ENCODE data around the gene STEAP1B.
A peak's percentile ranks its signal among the peaks of the same experiment; 100 is the strongest.
"Not testable (repeated sequence)": the region's sequence is repeated elsewhere in the genome, so short reads cannot be mapped to it uniquely, and the experiment has no call there.

STEAP1B gene

DNA sequence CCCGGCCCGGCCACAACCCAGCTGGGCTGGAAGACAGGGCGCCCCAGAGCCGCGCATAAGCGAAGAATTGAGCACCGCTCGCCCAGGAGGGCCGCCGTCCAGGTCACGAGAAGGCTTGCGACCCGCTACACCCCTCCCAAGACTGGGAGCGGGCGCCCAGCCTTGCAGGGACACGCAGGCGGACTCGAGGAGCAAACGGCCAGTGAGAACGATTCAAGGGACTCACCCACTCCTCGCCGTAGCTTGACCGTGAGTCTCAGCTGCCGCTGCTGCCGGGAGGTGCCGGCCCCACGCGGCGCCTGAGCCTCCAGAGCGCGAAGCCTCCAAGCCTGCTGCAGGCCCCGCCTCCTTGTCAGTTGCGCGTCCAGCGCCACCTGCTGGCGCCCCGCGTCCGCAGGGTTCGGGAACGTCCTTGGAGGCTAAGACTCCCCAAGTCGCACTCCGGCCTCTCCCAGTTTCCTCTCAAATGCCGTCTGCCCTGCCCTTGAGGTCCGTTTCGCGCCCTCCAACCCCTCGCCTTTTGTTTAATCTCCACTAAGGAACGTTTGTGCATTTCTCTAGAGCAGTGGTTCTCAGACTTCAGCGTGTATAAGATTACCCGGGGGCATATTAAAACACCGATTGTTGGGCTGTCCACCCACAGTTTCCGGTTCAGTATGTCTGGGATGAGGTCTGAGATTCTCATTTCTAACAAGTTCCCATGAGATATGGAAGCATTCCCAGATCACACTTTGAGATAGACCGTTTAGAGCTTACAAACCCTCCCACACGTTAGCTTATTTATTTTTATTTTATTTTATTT lies at the start of gene STEAP1B:
TSS of gene STEAP1B (minus strand) at position 301 of the 802 bp plus-strand sequence. CDS start 5,333 bp downstream, outside the sequence.
- not testable (repeated sequence) for DNase-seq (ENCODE audit: low spot score)

DNA sequence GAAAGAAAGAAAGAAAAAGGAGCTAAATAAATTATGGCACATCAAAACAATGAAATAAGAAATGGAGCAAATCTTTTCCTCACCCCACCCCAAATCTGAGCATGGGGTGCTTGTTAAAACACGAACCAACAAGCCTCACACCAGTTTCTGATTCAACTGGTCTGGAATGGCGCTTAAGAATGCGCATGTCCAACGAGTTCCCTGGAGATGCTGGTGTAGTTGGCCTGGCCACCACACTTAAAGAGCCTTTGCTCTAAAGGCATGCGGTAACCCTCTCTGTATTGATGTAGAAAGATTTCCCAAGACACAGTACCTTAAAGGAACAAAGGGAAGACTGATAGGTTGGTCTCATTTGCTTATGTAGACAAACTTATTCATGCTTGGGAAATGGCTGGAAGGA lies 49.1 kb upstream of the STEAP1B start:
- DNase-seq (ENCODE audit: low spot score), result no peak

DNA sequence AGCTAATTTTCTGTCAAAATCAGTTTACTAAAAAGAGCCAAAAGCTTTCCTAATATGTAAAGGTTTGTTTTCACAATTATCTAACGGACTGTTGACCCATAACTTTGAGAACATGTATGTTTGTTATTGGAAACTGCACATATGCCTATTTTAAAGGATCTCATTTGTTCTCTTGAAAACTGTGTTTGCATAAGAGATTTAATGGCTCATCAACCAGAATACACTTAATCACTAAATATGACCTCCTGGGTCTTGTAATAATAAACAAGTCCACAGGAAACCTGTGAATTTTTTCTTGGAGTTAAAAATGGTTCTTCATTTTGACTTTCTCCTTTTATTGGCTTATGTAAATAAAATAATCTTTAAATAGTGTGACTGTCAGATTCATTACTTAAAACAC lies 48.3 kb upstream of the STEAP1B start:
- no peak for DNase-seq (ENCODE audit: low spot score)

DNA sequence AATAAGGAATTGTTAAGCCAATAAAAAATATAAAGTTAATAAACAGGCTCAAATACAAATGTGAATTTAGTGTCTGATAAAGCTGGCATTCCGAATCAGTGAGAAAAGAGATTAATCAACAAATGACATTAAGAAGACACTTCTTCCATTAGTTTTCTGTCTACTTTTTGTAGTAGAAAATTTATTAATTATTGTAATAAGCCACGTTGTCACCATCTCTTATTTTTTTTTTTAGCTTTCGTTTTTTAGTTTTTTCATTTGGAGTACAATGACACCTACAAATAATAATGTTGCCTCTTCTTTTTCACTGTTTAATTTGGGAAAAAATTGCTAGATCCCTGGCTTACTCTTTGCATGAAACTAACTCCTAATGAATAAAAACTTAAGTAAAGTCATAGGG lies 46.8 kb upstream of the STEAP1B start:
- DNase-seq (ENCODE audit: low spot score), result no peak

DNA sequence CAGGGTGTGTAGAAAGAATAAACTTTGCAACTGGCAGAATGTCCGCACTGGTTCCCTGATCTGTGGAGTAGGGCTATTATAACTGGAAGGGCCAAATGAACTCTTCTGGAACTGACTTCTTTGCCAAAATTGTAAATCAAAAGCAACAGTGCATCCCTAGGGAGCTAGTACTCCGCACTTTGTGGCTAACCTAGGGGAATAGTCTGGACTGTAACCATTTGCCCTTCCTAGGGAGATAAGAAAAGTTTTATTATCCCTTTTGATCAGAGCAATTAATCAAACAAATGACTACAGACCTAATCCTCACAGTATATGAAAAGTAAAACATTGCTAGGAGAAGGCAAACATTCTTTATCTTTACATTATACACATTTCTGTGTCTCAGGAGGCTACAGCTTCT lies 45.5 kb upstream of the STEAP1B start:
- DNase-seq (ENCODE audit: low spot score), result no peak

DNA sequence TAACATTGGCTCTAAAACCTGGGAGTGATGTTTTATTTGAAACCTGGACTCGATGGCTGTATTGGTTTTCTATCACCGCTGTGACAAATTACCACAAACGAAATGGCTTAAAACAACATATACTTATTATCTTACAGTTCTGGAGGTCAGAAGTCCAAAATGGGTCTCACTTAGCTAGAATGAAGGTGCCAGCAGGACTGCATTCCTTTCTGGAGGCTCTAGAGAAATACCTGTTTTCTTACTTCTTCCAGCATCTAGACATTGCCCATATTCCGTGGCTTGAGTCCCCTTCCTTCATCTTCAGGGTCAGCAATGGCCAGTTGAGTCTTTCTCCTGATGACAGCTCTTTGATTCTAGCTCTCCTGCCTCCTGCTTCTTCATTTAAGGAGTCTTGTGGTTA lies 44.3 kb upstream of the STEAP1B start:
- DNase-seq (ENCODE audit: low spot score), result no peak

DNA sequence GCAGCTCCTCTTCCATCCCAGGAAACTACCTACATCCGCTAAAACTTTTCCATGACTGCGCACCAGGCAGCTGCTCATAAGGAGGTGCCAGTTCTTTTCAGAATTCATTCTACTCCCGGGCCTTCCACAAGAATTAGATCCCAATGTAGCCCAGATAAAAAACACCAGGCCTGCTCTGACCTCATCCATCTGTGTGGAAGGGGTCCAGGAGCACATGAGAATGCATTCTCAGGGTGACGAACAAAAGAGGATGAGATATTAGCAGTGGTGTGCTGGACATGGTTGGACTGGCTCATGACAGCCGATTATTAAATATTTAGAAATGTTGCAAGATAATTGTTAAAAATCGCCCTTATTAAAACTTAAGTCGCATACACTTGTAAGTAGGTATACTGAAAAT lies 43.2 kb upstream of the STEAP1B start:
- DNase-seq (ENCODE audit: low spot score), result no peak

DNA sequence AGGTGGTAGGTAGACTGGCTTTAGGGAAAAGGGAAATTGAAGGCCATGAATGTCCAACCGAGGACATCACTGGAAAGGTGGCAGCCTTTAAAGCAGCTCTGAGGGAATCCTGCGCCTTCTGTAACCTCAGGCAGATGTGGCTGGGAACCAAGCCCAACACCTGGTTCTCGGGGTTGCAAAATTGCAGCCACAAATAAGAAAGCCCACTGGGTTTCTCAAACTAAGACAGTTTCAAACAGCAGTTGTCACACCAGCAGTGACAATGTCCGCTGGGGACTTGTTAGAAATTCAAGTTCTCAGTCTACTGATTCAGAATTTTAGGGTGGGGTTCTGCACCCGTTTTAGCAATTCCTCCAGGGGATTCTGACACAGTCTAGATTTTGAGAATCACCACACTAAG lies 42.7 kb upstream of the STEAP1B start:
- no peak for DNase-seq (ENCODE audit: low spot score)

DNA sequence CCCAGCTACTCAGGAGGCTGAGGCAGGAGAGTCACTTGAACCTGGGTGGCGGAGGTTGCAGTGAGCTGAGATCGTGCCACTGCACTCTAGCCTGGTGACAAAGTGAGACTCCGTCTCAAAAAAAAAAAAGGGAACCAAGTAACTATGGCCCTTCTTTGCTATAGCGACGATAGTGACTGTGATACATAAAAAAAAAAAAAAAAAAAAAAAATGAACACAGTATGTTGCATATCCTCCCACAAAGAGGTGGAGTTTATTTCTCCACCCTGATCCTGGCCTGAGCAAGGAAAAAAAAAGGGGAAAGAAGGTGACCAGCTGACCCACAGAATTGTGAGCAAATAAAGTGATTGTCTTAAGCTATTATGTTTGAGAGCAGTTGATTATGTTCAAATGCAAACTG lies 42.3 kb upstream of the STEAP1B start:
- no peak for DNase-seq (ENCODE audit: low spot score)

DNA sequence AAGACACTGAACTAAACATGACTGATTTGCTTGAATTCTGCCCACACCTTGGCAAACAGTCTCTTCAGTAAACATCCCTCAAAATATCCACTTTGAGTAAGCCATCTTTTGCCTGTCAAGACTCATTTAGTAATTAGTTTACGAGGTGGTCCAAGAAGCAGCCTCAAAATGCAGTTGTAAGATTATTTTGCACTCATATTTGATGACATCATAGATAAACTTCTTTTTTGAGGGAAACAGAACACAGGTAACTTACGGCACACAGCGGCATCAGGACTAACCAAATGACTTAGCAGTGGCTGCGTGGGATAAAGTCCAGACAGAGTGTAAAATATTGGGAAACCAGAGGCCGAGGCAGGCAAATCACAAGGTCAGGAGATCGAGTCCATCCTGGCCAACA lies 41.8 kb upstream of the STEAP1B start:
- no peak for DNase-seq (ENCODE audit: low spot score)

DNA sequence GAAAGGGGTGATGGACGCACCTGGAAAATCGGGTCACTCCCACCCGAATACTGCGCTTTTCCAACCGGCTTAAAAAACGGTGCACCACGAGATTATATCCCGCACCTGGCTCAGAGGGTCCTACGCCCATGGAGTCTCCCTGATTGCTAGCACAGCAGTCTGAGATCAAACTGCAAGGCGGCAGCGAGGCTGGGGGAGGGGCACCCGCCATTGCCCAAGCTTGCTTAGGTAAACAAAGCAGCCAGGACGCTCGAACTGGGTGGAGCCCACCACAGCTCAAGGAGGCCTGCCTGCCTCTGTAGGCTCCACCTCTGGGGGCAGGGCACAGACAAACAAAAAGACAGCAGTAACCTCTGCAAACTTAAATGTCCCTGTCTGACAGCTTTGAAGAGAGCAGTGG lies 28.5 kb upstream of the STEAP1B start:
- not testable (repeated sequence) for DNase-seq (ENCODE audit: low spot score)

DNA sequence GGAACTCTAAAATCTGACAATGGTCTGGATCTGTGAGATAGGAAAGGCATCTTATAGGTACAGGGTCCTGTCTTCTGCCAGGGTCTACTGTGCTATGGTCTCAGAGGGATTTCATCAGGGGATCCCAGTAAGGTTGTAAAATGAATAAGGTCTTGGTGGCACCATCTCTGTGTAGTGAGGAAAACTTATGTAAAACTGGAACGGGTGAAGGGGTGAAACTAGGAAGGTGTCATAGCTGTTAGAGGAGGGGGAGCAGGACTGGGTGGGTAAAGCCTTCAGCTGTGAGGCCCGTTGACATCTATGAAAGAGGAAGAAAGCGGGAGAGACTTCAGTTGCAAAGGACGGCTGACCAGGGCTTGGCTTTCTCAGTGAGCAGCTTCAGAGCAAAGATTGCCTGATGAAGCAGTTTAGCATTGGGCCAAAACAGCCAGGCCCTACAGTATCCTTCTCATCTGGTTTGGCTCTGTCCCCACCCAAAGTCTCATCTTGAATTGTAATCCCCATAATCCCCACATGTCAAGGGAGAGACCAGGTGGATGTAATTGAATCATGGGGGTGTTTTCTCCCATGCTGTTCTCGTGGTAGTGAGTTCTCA lies 24.5 kb upstream of the STEAP1B start:
- DNase-seq (ENCODE audit: low spot score), result not testable (repeated sequence)

DNA sequence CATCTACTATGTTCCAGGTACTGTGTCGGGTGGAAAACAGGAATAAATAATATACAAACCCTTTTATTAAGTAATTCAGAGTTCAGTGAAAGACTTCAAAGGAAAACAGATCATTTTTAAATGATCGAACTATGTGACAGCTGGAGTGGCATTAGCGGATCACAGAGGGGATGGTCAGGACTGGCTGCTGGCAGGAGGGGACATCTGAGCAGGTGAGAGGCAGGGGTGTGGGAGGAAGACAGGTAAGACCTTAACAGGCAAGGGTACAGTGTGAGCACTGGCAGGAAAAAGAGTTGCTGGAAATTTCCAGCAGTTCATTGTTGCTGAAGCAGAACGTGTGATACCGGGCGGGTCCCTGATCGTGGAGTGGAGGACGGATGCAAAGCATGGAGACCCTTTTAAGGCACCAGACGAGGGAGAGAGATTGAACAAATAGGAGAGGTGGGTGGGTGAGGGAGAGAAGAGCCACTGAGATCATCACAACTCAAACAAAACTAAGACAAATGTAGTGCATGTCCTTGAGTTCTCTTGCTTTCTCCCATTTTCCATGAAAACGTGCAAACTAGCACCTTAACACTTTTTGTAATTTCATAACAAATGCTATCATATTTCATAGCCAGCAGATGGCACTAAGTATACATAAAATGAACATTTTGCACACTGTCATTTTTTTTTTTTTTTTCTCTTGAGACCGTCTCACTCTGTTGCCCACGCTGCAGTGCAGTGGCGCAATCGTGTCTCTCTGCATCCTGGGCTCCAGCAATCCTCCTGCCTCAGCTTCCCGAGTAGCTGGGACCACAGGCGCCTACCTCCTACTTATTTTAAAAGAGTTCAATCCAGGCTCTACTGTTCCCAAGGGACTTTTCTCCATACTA lies 23.7 kb upstream of the STEAP1B start:
- DNase-seq (ENCODE audit: low spot score), result peak; percentile 31

DNA sequence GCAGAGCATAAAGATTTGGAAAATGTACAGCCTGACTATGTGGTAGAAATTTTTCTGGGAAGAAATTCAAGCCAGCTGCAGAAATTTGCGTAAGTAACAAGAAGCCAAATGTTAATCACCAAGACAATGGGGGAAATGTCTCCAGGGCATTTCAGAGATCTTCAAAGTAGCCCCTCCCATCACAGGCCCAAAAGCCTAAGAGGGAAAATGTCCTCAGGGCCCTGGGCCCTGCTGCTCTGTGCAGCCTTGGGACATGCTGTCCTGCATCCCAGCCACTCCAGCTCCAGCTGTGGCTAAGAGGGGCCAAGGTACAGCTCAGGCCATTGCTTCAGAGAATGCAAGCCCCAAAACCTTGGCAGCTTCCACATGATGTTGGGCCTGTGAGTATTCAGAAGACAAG lies 19.6 kb upstream of the STEAP1B start:
- DNase-seq (ENCODE audit: low spot score), result not testable (repeated sequence)

DNA sequence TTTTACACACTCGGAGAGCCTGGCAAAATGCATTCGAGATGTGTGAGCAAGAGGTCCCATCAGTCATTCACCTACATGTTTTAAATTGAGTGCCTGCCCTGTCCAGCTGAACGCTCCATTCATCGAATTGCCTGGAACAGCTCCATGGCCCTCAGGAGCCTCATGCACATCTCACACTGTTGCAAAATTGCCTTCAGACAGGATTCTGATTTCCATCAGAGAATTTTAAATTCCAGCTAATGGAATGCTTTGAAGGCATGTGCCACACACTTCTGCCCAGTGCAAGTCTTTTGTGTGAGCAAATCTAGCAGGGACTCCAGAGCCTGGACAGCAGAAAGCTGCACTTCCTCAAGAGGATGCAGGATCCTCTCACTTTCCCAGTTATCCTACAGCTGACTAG lies 17.0 kb upstream of the STEAP1B start:
- DNase-seq (ENCODE audit: low spot score), result not testable (repeated sequence)

DNA sequence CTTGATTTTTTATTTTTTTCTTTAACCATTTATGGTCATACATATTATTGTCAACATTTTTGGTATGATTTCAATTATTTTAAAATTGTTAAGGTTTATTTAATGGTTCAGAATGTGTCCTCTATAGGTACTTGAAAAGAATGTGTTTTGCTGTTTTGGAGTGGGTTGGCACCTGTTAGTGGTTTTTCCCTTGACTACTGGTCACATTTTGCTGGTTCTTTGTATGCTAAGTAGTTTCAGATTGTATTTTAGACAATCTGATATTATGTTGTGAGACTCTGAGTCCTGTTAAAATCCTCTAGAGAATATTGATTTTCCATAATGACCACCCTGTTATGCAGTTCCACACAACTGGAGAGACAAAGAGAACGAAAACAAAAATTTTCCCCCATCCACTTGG lies 15.0 kb upstream of the STEAP1B start:
- not testable (repeated sequence) for DNase-seq (ENCODE audit: low spot score)

DNA sequence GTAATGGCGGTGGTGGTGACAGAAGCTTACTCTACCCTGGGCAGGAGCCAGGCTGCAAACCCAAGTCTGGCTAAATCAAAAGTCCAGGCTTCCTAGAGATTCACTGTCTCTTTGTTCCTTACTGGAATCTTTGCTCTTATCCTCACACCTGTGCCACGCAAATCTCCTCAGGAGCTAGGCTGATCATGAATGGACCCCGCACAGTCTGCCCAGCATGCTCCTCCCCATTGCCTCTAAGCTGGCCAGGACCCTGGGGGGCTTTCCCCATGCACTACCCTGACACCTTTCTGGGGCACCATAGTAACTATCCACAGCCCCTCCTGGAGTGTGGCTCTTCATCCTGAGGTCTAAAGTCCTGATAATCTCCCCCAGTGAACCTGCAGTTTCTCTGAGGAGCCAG lies 7.3 kb upstream of the STEAP1B start:
- DNase-seq (ENCODE audit: low spot score), result not testable (repeated sequence)

DNA sequence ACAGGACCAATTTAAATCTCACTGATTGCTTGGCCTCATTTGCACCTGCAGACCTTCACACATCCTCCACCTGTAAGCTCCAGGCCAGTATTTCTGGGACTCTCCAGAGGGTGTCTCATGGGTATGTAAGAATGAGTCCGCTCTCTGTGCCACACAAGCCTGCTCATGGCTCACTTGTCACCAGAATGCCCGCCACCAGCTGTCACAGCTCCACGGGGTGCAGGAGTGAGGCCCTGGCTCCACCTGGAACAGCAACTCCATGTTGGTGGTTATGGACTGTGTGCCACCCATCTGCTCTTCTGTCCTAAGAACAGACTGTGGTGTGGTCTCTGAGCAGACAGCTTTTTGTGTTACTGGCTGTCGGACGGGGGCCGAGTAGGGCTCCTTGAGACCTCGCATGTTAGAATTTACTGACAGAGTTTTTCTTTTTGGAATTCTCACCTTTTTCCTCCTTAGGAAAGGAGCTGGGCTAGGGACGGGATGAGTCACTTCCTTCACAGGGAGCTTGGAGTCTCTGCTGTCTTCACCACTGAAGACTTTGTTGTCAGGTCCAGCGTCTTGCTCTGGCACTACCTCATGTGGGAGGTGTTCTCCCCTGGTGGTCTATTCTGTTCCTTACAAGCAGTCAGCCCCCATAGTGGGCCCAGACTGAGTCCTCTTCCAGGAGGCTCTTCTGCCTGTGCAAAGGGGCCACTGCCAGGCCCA lies 6.5 kb upstream of the STEAP1B start:
- DNase-seq (ENCODE audit: low spot score), result not testable (repeated sequence)

DNA sequence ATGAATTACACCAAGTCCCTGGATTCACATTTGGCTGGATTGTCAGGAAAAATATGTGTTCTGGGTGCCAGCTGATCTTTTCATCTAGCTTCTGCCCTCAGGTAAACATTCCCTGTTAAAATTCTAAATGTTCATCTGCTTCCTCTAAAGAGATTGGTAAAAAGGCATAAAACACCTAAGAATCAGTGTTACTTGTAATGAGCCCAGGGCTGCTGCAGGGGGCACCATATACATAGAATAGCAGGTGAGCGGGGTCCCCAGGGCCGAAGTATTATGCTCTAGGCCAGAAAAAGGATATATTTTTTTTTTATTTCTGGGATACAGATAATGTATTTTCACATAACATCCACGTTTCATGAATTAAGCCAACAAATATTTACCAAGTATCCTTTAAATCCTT lies 4.5 kb upstream of the STEAP1B start:
- not testable (repeated sequence) for DNase-seq (ENCODE audit: low spot score)

DNA sequence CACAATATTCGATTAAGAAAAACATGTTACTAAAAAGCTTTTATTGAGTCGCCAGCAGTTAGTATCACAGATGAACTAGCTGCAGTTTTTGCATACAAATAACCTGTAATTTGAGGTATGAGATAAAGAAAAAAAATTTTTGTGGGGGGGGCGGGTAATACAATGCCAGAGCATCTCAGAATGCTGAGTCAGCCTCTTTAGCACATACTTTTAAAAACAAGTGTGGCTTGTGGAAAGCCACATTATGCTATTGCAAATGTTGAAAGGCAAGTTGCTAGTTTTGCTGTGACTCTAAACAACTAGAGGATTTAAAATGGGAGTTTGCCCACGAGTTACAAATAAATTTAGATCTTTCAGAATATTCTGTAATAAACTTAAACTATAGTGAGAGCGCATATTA lies 2.1 kb upstream of the STEAP1B start:
- DNase-seq (ENCODE audit: low spot score), result not testable (repeated sequence)

DNA sequence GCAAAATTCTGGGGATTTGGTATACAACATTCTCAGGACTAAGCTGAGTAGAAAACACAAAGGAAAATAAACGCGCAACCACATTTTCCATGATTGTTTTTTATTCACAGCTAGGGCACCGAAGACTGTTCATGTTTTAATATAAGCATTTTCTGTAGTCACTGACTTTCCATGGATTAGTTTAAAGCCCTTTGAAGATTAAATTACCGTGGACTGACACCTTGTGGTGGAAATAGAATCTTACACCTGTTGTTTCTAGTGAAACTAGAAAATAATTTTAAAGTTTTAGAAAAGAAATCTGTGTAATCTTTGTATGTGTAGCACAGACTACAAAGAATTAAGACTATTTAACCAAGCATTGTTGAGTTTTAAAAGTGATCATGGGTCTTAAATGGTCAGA lies 1.3 kb upstream of the STEAP1B start:
- peak; percentile 45 for DNase-seq (ENCODE audit: low spot score)

DNA sequence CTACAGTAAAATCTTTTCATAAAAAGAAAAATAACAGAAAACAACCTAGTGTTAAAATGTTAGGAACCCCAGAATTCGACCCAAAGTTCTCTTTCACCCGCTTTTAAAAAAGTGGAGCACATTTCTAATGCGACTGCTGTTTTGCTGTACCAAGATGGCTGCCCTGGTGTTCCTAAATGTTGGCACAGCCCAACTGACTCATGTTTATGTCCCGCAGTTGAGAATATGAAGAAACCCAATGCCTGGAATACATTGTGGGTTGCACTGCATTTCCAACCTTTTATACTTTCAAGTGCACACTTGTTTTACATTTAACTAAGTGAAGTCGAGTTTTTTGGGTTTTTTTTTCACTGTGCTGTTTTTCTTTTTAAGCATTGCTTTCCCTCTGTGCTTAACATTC lies 944 bp downstream of the STEAP1B start:
- no peak for DNase-seq (ENCODE audit: low spot score)

All from LoVo (cell line).